C4-2B (cell line): ENCODE measurements around the gene GMNC.

Source experiments
- CTCF ChIP-seq: fragments of 450-650 bp; conservative IDR thresholded peaks from 2 replicates; pipeline ENCODE4 v1.5.1; 2017; ENCODE audit warnings: mild to moderate bottlenecking
- ZFX ChIP-seq: fragments of 450-650 bp; IDR thresholded peaks from 2 replicates; pipeline ENCODE4 v1.6.1; 2017

GRCh38 chr3:190807719-190808375 lies 54.6 kb downstream of the GMNC start:
- TF ChIP-seq CTCF = no peak; the same call in 1 of the 2 replicates
- TF ChIP-seq ZFX = no peak
